Measurements from ENCODE around the gene STN1.

GRCh38 chr10:103843854-103844570 lies 74.0 kb downstream of the STN1 start:
- TF ChIP-seq CTCF (conservative IDR thresholded peaks at IDR 0.05) (no peak), ZFX (IDR thresholded peaks at IDR 0.05) (no peak)

Data from C4-2B (cell line).